Mammary epithelial cell (primary cell): ENCODE results near the gene RNASE12.

Experiments
- EZH2 ChIP-seq: IDR thresholded peaks from 2 replicates; pipeline ENCODE4 v1.6.1; 2012; ENCODE audit warnings: low read length, inconsistent platforms, borderline replicate concordance
- TF ChIP-seq, protein P1 (sequence below), 2 donors: IDR thresholded peaks in 1 of 2; conservative IDR thresholded peaks in 1 of 2; 2 replicates each; pipeline ENCODE4 v1.5.1; 2011 to 2012; ENCODE audit warnings: inconsistent platforms in 2 of 2, low read length in 2 of 2, mild to moderate bottlenecking in 2 of 2, control low read depth in 1 of 2, low read depth in 1 of 2; ENCODE audit not compliant: insufficient read depth in 1 of 2; ENCODE audit errors: extremely low read depth in 1 of 2

DNA sequence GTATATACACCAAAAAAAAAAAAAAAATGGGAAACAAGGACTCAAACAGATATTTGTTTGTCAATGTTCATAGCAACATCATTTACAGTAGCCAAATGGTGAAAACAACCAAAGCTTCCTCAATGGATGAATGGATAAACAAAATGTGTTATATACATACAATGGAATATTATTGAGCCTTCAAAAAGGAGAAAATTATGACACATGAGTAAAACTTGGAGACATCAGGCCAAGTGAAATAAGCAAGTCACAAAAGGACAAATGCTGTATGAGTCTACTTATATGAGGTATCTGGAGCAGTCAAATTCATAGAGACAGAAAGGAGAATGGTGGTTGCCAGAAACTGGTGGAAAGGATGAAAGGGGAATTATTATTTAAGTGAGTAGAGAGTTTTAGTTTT lies 38.2 kb downstream of the RNASE12 start:
- TF ChIP-seq, protein P1, sequence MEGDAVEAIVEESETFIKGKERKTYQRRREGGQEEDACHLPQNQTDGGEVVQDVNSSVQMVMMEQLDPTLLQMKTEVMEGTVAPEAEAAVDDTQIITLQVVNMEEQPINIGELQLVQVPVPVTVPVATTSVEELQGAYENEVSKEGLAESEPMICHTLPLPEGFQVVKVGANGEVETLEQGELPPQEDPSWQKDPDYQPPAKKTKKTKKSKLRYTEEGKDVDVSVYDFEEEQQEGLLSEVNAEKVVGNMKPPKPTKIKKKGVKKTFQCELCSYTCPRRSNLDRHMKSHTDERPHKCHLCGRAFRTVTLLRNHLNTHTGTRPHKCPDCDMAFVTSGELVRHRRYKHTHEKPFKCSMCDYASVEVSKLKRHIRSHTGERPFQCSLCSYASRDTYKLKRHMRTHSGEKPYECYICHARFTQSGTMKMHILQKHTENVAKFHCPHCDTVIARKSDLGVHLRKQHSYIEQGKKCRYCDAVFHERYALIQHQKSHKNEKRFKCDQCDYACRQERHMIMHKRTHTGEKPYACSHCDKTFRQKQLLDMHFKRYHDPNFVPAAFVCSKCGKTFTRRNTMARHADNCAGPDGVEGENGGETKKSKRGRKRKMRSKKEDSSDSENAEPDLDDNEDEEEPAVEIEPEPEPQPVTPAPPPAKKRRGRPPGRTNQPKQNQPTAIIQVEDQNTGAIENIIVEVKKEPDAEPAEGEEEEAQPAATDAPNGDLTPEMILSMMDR (conservative IDR thresholded peaks at IDR 0.05 in 1 of 2, IDR thresholded peaks at IDR 0.05 in 1 of 2; ENCODE audit: extremely low read depth in 1 of 2, insufficient read depth in 1 of 2, low read depth in 1 of 2, low read length in 2 of 2), result no peak
- TF ChIP-seq EZH2, result no peak
